ENCODE measurements around the gene RAPGEF5.

Gene RAPGEF5

GRCh38 chr7:22344655-22345054 lies 12.3 kb downstream of the RAPGEF5 start:
- no peak overlapping the region for H3K9ac ChIP-seq (ENCODE audit: low read length)
- no peak overlapping the region for H3K4me3 ChIP-seq (ENCODE audit: low read depth, low read length)
- H3K9me3 ChIP-seq (ENCODE audit: control insufficient read depth, insufficient read depth, low read depth, low read length) = peaks cover 6% of the 10 kb centered on the region; the same call in 1 of the 2 replicates
- H3K4me1 ChIP-seq (ENCODE audit: control insufficient read depth, insufficient read depth, low read length) = no peaks in the 10 kb centered on the region; the same call in 1 of the 2 replicates
- H3K36me3 ChIP-seq (ENCODE audit: control insufficient read depth, insufficient read depth, low read length) = no peaks in the 10 kb centered on the region; the same call in 1 of the 2 replicates
- no peak overlapping the region for H3K27ac ChIP-seq (ENCODE audit: low read depth, low read length)
- H3K27me3 ChIP-seq (ENCODE audit: control insufficient read depth, insufficient read depth, low read length) = no peaks in the 10 kb centered on the region

GRCh38 chr7:22343612-22344011 lies 13.3 kb downstream of the RAPGEF5 start:
- H3K4me3 ChIP-seq (ENCODE audit: low read depth, low read length) = no peak overlapping the region
- H3K4me1 ChIP-seq (ENCODE audit: control insufficient read depth, insufficient read depth, low read length) = peaks cover 8% of the 10 kb centered on the region; the same call in 1 of the 2 replicates

DNA sequence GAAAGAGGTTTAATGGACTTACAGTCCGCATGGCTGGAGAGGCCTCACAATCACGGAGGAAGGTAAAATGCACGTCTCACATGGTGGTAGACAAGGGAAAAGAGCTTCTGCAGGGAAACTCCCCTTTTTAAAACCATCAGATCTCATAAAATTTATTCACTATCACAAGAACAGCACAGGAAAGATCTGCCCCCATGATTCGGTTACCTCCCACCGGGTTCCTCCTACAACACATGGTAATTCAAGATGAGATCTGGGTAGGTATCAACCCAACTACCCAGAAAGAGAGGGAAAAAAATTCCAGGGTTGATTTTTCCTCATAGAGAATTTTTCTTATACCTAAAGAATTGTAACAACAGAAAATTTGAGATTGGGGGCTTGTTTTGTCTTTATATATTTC lies 13.9 kb downstream of the RAPGEF5 start:
- H3K36me3 ChIP-seq (ENCODE audit: control insufficient read depth, insufficient read depth, low read length) = no peaks in the 10 kb centered on the region; the same call in 1 of the 2 replicates
- H3K9me3 ChIP-seq (ENCODE audit: control insufficient read depth, insufficient read depth, low read depth, low read length) = peaks cover 6% of the 10 kb centered on the region; the same call in 1 of the 2 replicates
- H3K4me1 ChIP-seq (ENCODE audit: control insufficient read depth, insufficient read depth, low read length) = peaks cover 11% of the 10 kb centered on the region; the same call in 1 of the 2 replicates
- no peak overlapping the region for H3K4me3 ChIP-seq (ENCODE audit: low read depth, low read length)
- H3K27me3 ChIP-seq (ENCODE audit: control insufficient read depth, insufficient read depth, low read length) = no peaks in the 10 kb centered on the region
- H3K27ac ChIP-seq (ENCODE audit: low read depth, low read length) = no peak overlapping the region
- no peak overlapping the region for H3K9ac ChIP-seq (ENCODE audit: low read length)

More at GRCh38 chr7:22343612-22344011, 13.3 kb downstream of the RAPGEF5 start:
- Histone ChIP-seq H3K9me3 (ENCODE audit: control insufficient read depth, insufficient read depth, low read depth, low read length) (peaks cover 6% of the 10 kb centered on the region; the same call in 1 of the 2 replicates), H3K27ac (ENCODE audit: low read depth, low read length) (no peak overlapping the region), H3K27me3 (ENCODE audit: control insufficient read depth, insufficient read depth, low read length) (no peaks in the 10 kb centered on the region), H3K36me3 (ENCODE audit: control insufficient read depth, insufficient read depth, low read length) (no peaks in the 10 kb centered on the region; the same call in 1 of the 2 replicates), H3K9ac (ENCODE audit: low read length) (no peak overlapping the region)

DNA sequence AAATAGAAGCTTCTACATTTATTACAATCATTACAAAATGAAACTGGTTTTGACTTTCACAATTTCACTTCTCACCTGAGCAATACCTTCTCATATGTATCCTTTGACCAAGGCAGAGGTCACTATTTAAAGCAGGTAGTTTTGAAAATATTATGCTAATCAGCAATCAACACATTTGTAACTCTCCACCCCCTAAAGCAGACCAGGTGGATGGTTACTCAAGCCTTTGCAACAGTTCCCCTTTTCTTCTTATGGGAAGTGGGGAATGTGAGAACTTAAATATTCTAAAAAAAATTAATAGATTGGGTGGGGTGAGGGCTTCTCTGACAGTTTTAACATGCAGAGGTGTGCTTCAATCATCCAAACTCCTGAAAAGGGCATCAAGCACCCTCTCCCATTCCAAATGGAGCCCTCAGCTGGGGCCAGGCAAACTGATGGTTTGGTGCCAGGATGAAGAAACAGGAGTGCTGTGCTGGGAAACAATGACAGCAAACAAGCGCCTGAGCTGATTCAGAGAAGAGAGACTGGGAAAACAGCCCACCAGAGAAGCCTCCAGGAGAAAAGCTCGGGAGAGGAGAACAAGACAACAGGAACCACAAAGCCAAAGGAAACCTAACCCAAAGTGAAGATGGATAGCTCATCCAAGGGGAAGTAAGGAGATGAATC lies 17.1 kb downstream of the RAPGEF5 start:
- Histone ChIP-seq H3K9me3 (ENCODE audit: control insufficient read depth, insufficient read depth, low read depth, low read length) (peaks cover 6% of the 10 kb centered on the region; the same call in 1 of the 2 replicates), H3K27me3 (ENCODE audit: control insufficient read depth, insufficient read depth, low read length) (no peaks in the 10 kb centered on the region), H3K9ac (ENCODE audit: low read length) (no peak overlapping the region), H3K4me3 (ENCODE audit: low read depth, low read length) (no peak overlapping the region), H3K36me3 (ENCODE audit: control insufficient read depth, insufficient read depth, low read length) (no peaks in the 10 kb centered on the region; the same call in 1 of the 2 replicates), H3K27ac (ENCODE audit: low read depth, low read length) (no peak overlapping the region), H3K4me1 (ENCODE audit: control insufficient read depth, insufficient read depth, low read length) (peaks cover 11% of the 10 kb centered on the region; the same call in 1 of the 2 replicates)

- Histone ChIP-seq H3K36me3 (ENCODE audit: control insufficient read depth, insufficient read depth, low read length) (no peaks in the 10 kb centered on the region; the same call in 1 of the 2 replicates), H3K9me3 (ENCODE audit: control insufficient read depth, insufficient read depth, low read depth, low read length) (peaks cover 6% of the 10 kb centered on the region; the same call in 1 of the 2 replicates), H3K9ac (ENCODE audit: low read length) (no peak overlapping the region), H3K27ac (ENCODE audit: low read depth, low read length) (no peak overlapping the region), H3K27me3 (ENCODE audit: control insufficient read depth, insufficient read depth, low read length) (no peaks in the 10 kb centered on the region), H3K4me1 (ENCODE audit: control insufficient read depth, insufficient read depth, low read length) (peaks cover 17% of the 10 kb centered on the region; the same call in 1 of the 2 replicates), H3K4me3 (ENCODE audit: low read depth, low read length) (no peak overlapping the region)
Measured at GRCh38 chr7:22338877-22339276, 18.1 kb downstream of the RAPGEF5 start.

DNA sequence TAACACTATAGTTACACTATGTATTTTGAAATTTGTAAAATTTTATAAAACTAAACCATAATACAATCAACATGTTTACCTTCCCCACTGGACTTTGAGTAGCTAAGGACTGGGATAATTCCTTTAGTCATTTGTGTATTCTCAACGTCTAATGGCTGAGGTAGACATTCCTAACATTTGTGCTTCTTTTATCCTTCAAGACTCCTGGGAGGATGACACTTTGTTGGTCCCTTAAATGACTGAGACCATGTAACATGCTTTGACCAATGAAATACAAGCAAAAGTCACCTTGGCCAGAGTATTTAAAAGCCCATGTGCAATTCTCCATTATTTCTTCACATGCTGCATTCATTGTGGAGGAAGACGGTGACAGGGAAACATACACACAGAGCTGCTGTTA lies 18.5 kb downstream of the RAPGEF5 start:
- no peak overlapping the region for H3K9ac ChIP-seq (ENCODE audit: low read length)
- H3K4me1 ChIP-seq (ENCODE audit: control insufficient read depth, insufficient read depth, low read length) = peaks cover 22% of the 10 kb centered on the region; the same call in 1 of the 2 replicates
- no peak overlapping the region for H3K27ac ChIP-seq (ENCODE audit: low read depth, low read length)
- H3K9me3 ChIP-seq (ENCODE audit: control insufficient read depth, insufficient read depth, low read depth, low read length) = peaks cover 6% of the 10 kb centered on the region; the same call in 1 of the 2 replicates
- no peaks in the 10 kb centered on the region for H3K27me3 ChIP-seq (ENCODE audit: control insufficient read depth, insufficient read depth, low read length)
- no peaks in the 10 kb centered on the region; the same call in 1 of the 2 replicates for H3K36me3 ChIP-seq (ENCODE audit: control insufficient read depth, insufficient read depth, low read length)
- no peak overlapping the region for H3K4me3 ChIP-seq (ENCODE audit: low read depth, low read length)

- no peaks in the 10 kb centered on the region for H3K9me3 ChIP-seq (ENCODE audit: control insufficient read depth, insufficient read depth, low read depth, low read length)
- no peaks in the 10 kb centered on the region for H3K36me3 ChIP-seq (ENCODE audit: control insufficient read depth, insufficient read depth, low read length)
- H3K4me1 ChIP-seq (ENCODE audit: control insufficient read depth, insufficient read depth, low read length) = peaks cover 53% of the 10 kb centered on the region; the same call in 1 of the 2 replicates
- no peaks in the 10 kb centered on the region for H3K27me3 ChIP-seq (ENCODE audit: control insufficient read depth, insufficient read depth, low read length)
- H3K4me3 ChIP-seq (ENCODE audit: low read depth, low read length) = no peak overlapping the region
- H3K9ac ChIP-seq (ENCODE audit: low read length) = no peak overlapping the region
- H3K27ac ChIP-seq (ENCODE audit: low read depth, low read length) = no peak overlapping the region
Measured at GRCh38 chr7:22333680-22334141, 23.2 kb downstream of the RAPGEF5 start.

DNA sequence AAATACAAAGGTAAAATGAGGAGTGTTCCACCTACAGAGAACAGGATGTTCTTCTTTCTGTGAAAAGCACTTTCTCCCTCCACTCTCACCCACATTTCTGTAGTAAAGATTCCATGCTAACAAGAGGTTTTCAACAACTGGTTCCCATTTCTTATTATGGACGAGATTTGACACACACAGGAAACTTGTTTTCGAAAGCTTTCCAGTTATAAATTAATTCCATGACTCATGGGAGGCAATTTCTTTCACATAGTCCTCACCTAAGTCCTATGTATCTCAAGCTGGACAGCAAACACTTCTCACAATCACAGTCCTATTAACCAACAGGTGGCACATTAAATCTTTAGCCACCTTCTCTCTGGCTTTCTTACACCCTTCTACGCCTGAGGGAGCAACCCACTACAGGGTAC lies 24.5 kb downstream of the RAPGEF5 start:
- H3K9ac ChIP-seq (ENCODE audit: low read length) = no peak overlapping the region
- no peak overlapping the region for H3K27ac ChIP-seq (ENCODE audit: low read depth, low read length)
- H3K4me1 ChIP-seq (ENCODE audit: control insufficient read depth, insufficient read depth, low read length) = peaks cover 48% of the 10 kb centered on the region; the same call in 1 of the 2 replicates
- H3K27me3 ChIP-seq (ENCODE audit: control insufficient read depth, insufficient read depth, low read length) = no peaks in the 10 kb centered on the region
- H3K9me3 ChIP-seq (ENCODE audit: control insufficient read depth, insufficient read depth, low read depth, low read length) = no peaks in the 10 kb centered on the region
- H3K4me3 ChIP-seq (ENCODE audit: low read depth, low read length) = no peak overlapping the region
- H3K36me3 ChIP-seq (ENCODE audit: control insufficient read depth, insufficient read depth, low read length) = no peaks in the 10 kb centered on the region

DNA sequence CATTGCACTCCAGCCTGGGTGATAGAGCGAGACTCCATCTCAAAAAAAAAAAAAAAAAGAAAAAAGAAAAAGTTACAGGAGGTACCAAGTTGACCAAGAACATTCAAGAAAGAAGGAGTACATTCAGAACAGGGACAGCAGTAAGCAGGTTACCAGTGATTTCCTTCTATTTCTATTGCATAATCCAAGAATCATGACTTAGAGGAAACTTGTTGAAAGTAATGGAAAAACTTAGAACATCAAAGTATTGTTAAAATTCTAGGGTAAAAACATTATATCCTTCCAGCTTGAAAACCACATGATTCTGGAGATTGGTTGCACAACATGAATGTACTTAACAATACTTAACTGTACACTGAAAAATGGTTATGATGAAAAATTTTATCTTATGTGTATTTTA lies 25.2 kb downstream of the RAPGEF5 start:
- Histone ChIP-seq H3K36me3 (ENCODE audit: control insufficient read depth, insufficient read depth, low read length) (no peaks in the 10 kb centered on the region), H3K9me3 (ENCODE audit: control insufficient read depth, insufficient read depth, low read depth, low read length) (no peaks in the 10 kb centered on the region), H3K4me1 (ENCODE audit: control insufficient read depth, insufficient read depth, low read length) (peaks cover 48% of the 10 kb centered on the region; the same call in 1 of the 2 replicates), H3K27ac (ENCODE audit: low read depth, low read length) (no peak overlapping the region), H3K9ac (ENCODE audit: low read length) (no peak overlapping the region), H3K4me3 (ENCODE audit: low read depth, low read length) (no peak overlapping the region), H3K27me3 (ENCODE audit: control insufficient read depth, insufficient read depth, low read length) (no peaks in the 10 kb centered on the region)

DNA sequence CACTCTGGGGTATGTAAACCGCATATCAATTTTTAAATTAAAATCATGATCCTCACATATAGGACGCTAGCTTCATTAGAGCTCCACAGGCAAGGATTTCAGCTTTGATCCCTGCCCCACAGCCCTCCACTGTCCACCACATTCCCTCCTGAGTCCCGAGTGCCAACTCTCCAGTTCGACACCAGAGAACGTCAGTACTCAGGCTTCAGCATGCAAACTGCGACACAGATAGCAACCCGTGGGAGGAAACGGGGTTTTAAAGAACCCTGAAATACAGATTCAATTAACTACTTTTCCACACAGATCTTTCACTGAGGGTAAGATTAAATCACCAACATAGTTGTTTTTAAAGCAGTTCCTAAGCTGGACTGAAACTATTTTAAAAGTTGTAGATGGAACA lies 26.1 kb downstream of the RAPGEF5 start:
- no peak overlapping the region for H3K27ac ChIP-seq (ENCODE audit: low read depth, low read length)

GRCh38 chr7:22329816-22330524 lies 27.0 kb downstream of the RAPGEF5 start:
- Histone ChIP-seq H3K36me3 (ENCODE audit: control insufficient read depth, insufficient read depth, low read length) (no peaks in the 10 kb centered on the region), H3K4me1 (ENCODE audit: control insufficient read depth, insufficient read depth, low read length) (peaks cover 48% of the 10 kb centered on the region; the same call in 1 of the 2 replicates), H3K27ac (ENCODE audit: low read depth, low read length) (no peak overlapping the region), H3K4me3 (ENCODE audit: low read depth, low read length) (no peak overlapping the region), H3K9ac (ENCODE audit: low read length) (no peak overlapping the region), H3K27me3 (ENCODE audit: control insufficient read depth, insufficient read depth, low read length) (no peaks in the 10 kb centered on the region), H3K9me3 (ENCODE audit: control insufficient read depth, insufficient read depth, low read depth, low read length) (no peaks in the 10 kb centered on the region)

More for the DNA sequence above, 26.1 kb downstream of the RAPGEF5 start:
- Histone ChIP-seq H3K4me3 (ENCODE audit: low read depth, low read length) (no peak overlapping the region), H3K36me3 (ENCODE audit: control insufficient read depth, insufficient read depth, low read length) (no peaks in the 10 kb centered on the region), H3K9ac (ENCODE audit: low read length) (no peak overlapping the region), H3K4me1 (ENCODE audit: control insufficient read depth, insufficient read depth, low read length) (peaks cover 48% of the 10 kb centered on the region; the same call in 1 of the 2 replicates), H3K27me3 (ENCODE audit: control insufficient read depth, insufficient read depth, low read length) (no peaks in the 10 kb centered on the region), H3K9me3 (ENCODE audit: control insufficient read depth, insufficient read depth, low read depth, low read length) (no peaks in the 10 kb centered on the region)
